Stimulated activated CD8-positive, alpha-beta memory T cell treated with anti-CD3 and anti-CD28 coated beads, Interleukin-4, amount 100 ng/mL, for 24 hours (primary cell): ENCODE results near the gene CDKL5.

Source experiments
- DNase-seq: peaks from one replicate; pipeline ENCODE4 v3.0.0-alpha.2; 2020; ENCODE audit warnings: low read depth

The CDKL5 gene

DNA sequence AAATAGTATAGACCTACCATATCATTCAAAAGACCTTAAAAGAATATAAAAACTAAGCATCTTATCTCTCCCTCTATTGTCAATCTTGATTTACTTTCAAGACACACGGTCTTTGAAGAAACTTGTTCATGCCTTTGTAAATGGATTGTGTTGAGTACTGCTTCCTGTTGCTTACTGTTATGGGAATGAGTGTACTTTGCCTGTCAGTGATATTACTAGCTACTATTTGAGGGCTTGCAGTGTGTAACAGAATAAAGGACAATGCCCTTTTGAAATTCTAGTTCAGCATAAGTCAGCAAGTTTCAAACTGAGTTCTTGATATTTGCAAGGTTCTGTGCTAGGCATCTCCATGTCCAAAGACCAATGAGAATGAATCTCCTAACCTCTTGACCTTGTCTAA lies 36.0 kb downstream of the CDKL5 start:
- DNase-seq, result no peak

DNA sequence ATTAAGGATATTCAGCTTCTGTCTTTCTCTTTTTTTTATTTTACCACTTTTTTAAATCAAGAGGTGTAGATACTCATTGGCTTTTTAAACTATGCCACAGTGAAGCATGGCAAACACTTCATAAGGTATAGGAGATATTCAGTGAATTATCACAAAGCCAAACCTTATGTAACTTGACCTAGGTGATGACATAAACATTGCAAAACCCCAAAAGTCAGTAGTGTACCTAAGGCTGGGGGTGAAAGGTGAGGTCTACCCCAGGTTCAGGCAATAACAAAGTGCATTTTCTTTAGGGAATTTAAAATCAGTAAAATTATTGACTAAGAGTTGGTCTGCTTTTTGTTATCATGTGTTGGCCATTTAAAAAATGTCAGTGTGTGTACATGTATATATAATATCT lies 39.1 kb downstream of the CDKL5 start:
- DNase-seq, result no peak

DNA sequence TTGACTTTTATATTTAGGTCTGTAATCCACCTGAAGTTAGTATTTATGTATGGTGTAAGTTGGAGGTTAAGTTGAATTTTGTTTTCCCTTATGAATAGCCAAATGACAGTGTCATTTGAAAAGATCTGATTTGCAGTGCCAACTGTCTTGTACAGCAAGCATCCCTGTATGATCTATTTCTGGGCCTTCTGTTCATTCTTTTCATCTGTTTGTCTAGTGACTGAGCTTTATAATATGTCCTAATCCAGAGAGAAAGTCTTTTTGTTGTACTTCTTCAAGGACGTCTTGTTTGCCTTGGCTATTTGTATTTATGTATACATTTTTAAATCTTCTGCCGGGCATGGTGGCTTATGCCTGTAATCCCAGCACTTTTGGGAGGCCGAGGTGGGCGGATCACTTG lies 39.6 kb downstream of the CDKL5 start:
- DNase-seq, result no peak

DNA sequence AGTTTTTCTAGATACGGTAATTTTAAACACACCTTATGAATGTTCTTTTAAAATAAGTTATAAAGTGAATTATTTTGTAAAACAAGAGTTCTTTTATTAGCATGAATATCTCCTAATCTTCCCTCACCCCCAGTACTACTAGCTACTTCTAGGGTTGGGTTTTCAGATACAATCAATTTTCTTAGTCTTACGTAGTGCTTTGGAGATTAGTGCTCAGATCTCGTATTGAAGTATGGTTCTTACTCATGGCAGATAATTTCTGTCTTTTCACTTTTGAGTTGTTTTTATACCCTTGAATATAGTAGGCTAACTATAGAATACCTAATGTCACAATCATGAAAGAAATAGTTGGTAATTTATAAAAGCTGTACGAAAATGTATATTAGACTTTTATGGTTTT lies 43.2 kb downstream of the CDKL5 start:
- no peak for DNase-seq

DNA sequence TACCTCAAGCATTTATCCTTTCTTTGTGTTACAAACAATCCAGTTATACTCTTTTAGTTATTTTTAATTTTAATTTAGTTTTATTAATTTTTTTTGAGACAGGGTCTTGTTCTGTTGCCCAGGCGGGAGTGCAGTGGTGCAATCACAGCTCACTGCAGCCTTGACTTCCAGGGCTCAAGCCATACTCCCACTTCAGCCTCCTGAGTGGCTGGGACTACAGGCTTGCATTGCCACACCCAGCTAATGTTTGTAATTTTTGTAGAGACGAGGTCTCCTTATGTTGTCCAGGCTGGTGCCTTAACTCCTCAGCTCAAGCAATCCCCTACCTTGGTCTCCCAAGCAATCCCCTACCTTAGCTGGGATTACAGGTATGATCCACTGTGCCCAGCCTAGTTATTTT lies 45.9 kb downstream of the CDKL5 start:
- DNase-seq, result no peak

DNA sequence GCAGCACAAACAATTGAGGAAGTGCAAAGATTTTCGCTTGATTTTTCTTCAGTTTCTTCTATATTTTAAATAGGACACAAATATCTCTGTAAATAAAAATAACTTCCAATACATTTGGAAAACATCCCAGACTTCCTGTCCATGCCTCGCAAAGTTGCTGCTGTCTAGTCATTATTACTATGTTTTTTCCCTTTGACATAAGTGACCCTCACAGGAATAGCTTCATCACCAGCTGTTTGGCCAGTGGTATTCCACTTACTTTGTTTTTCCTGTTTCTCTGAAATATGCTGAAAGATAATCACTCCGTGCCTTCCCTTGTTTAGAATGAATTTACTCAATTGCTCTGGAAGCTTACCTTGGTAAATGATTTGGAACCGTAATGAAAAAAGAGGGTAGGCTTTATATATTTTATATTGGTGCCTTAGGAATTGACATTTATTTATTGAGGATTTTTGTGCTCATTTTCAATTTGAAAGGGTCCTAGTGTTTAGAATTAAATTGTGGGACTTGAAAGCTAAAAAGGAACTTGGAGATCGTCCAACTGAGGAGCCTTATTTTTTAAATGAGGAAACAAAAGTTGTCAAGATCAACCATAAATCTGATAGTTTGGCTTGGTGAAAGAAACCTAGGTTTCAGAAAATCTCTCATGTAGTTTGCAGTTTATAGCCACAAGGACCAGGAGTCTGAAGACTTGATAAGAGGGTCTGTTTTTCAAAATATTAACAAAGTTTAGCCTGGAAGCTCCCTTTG lies 65.6 kb downstream of the CDKL5 start:
- DNase-seq, result no peak

DNA sequence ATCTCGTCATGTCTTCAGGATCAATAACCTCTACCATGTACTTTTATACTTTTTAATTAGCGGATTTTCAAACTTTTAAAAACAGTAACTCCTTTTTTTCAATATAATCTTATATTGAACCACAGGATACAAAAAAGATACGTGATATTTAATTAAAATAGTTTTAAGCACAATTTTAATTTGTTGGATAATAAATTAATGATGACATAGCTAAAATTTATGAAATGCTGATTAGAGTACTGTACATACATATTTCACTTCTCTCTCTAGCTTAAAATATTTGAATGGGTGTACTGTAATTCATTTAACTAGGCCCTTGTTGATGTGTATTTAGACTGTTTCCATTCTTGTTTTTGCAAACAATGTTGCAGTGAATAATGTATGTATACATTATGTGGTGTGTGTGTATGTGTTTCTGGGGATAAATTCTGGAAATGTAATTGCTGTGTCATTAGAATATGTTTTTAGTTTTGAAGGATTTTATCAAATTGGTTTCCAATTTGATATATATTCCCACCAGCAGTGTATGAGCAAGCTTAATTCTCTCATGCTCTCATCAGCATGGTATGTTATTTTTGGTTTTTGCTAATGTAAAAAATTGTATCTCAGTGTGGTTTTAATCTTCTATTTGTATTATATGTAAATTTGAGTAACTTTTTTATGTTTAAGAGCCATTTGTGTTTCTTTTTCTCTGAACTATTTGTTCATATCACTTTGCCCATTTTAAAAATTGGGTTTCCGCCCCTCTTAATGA lies 66.4 kb downstream of the CDKL5 start:
- DNase-seq, result no peak

DNA sequence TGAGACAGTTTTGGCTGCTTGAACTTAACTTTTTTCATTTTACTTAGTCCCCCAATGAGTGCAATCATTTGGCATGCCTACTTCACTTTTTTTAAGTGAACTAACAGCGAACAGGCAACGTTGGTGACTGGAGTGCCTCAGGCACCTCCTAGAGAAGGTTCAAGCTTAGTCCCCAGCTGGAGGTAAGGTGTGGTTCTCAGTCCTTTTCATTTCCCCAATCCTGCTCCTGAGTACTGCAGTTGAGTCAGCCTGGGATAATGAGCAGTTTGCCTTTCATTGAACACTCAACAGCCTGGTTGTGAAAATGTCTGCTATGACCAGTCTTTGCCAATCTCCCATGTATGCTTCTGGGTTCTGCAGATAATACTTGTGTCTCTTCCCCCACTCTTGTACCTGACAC lies 109.5 kb downstream of the CDKL5 start:
- no peak for DNase-seq

DNA sequence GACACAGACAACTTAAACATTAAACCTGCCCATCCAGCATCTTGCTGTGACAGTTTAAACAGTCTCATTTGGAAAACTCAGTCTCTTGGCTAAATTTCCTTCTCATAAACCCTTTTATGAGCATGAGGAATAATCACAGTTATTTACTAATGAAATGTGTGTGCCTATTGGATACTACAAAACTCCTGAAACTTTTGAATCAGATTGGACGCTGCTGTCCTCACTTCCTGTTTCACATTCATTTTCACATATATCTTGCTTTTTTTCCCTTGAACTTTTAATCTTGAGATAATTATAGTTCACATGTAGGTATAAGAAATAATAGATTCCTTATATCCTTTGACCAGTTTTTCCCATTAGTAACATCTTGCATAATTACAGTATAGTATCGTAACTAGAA lies 111.7 kb downstream of the CDKL5 start:
- DNase-seq, result no peak

DNA sequence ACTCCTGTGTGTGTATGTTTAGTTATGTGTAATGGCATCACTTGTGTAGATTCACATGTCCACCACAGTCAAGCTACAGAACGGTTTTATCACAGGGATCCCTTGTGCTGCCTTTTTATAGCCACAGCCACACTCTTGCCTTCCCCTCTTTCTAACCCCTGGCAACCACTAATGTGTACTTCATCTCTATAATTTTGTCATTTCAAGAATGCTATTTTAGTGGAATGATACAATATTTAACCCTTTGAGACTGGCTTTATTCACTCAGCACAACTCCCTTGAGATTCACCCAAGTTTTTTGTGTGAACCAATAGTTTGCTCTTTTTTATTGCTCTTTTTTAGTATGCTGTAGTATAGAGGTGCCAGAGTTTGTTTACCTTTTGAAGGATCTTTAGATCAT lies 112.1 kb downstream of the CDKL5 start:
- no peak for DNase-seq

DNA sequence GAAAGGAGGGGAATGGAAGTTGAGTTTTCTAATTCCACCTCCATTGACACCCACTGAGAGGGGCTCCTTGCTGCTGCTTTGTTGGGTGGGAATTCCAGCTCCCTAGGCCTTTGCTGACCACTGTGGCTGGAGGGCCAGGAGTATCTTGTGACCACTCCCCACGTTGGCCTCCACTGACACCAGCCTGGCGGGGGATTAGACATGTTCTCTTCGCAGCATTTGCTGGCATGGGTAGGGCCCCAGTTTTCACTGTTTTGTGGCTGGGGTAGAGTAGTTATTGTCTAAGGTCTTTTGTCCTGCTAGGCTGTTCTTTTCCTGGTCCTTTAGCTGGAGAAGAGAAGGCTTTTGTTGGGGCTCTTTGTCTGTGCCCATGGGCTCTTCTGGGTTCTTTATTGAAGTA lies 116.7 kb downstream of the CDKL5 start:
- DNase-seq, result no peak

DNA sequence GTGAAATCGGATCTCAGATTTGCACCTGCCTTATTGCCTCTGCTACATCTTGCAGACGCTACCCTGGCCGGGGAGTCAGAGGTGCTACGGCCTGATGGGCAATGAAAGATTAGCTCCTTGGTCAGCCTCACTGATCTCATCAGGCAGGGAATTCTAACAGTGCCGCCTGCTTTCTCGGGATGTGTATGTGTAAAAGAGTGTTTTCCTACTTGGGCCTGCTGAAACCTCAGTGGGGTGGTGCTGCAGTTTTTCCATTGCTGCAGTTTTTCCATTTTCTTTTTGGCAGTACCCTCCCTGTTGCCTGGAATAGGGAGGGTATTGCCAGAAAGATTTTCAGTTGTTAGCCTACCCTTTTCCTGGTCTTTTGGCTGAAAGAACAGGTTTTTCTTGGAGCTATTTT lies 117.5 kb downstream of the CDKL5 start:
- no peak for DNase-seq

DNA sequence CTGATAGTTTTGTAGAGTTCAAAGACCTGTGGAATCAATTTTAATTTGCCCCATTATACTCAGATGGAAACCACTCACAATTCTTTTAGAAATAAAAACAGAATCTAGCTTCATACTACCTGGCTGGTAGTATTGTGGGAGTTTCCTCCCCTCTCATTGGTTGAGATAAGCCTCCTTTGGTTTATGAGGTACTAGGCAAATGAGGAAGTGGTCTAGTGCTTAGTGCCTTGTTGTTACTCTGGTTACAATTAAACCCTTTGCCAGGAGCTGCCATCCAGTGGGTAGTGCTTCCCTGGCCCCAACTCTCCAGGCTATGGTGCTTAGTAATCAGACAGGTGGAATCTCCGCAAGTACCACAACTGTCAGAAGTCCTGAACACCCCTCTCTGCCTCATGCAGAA lies 118.3 kb downstream of the CDKL5 start:
- DNase-seq, result no peak

DNA sequence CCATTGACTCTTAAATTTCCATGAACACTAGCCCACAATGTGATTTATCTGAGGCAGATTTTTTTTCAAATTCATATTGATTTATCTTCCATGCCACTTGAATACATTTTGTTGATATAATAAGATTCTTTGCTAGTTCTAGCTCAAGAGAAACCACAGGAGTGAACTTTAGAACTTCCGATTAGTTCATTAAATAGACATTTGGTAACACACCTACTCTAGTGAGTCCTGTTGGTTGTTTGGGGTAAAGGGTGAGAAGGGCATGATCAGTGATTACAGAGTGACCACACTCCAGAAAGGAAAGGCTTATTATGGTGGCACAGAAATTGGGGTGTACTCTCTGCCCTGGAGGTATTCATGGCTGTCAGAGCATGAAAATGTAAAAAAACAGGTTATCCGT lies 120.4 kb downstream of the CDKL5 start:
- no peak for DNase-seq

DNA sequence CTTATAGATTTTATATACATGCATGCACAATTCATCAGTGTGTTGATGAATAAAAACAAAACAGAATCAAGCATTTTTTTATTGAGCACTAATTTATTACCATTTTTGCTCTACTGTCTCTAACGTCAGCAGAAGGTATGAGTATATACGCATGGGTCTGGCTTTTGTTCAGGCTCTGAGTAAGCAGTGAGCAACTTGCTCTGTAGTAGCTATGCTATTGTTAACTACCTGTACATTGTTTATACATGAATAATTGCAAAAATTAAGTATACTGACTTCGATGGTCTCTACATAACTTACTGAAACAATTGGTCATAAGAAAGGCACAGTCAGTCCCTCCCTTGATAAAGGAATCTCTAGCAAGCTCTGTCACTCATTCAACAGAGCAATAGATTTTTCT lies 123.6 kb downstream of the CDKL5 start:
- no peak for DNase-seq

DNA sequence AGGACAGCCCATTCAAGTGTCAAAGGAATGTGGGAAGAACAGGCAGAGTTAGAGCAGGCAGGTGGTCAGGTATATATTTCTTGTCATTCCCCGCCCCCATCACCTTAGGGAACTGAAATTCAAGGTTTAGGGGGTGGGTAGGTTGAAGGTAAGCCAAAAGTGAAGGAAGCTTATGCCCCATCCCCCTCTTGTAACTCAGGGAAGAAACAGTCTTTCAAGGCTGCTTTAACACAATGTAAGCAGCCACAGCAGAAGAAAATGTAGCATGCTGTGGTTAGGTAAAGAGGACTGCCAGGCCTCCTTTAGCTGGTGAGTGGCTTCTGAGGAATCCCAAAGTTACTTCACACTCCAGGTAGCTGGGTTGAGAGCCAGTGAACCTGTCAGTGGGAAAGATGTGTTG lies 124.2 kb downstream of the CDKL5 start:
- DNase-seq, result no peak

DNA sequence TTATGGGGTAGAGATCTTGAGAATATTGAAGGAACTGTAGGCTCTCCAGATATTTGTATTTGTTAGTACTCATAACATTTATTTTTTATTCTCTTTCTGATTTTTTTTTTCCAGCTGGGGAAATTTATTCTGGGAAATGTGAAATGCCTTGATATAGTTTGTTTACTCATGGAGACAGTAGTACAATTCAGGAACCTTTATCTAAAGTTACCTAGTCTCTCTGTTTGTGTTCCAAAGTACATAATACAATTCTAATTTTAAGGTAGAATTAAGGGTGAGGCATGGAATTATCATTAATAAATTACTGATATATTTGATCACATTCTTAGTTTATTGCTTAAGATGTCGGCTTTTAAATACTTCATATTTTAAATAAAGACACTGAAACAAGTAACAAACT lies 132.5 kb downstream of the CDKL5 start:
- DNase-seq, result no peak

DNA sequence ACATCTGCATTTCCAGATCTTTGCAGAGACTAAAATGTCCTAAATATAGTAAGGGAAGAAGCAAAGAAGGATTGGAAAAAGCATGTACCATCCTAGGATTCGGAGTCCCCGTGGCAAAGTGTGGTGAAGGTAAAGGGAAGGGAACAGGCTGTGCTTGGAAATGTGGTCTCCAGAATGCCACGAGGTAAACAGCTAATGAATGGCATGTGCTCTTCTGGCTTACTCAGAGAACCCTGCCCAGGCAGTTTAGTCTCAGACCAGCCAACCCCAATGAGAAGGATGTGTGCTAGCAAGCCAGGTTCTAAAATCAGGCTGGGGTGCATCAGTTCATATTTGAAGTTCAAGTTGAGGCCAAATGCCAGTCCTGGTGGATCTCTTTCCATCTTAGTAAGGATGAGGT lies 133.4 kb downstream of the CDKL5 start:
- DNase-seq, result no peak

DNA sequence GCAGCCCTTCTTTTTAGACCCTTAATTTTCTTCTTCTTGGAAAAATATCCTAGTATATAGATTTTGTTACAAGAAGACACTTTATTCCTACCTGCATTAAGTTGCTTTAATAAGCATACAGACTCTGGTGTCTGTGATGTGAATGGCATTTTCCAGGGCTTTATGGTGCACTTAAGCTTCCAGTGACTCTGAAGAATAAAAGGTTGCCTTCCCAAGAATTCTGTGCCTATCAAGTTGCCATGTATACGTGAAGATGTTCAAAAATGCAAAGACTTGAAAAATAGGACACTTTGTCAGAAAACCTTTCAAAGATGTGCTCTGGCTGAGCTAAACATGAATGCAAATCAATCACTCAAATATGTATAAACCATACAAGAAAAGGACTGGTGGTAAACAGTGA lies 135.6 kb downstream of the CDKL5 start:
- no peak for DNase-seq

DNA sequence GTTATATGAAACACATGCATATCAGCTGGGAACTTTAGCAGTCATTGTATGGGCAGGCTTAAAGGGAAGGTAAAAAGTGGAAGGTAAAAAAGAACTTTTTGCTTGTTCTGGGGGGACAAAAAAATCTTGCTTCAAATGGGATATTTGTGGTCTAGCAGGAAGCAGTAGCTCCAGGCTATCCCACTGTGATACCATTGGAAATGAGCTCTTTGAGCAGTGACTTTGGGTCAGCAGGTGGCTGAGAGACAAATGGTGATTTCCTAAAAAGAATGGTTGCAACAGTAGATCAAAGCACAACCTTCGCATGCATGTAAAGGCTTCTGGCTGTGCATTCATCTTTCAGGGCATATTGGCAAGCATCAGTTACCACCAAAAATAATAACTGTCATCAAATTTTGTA lies 140.3 kb downstream of the CDKL5 start:
- DNase-seq, result no peak

DNA sequence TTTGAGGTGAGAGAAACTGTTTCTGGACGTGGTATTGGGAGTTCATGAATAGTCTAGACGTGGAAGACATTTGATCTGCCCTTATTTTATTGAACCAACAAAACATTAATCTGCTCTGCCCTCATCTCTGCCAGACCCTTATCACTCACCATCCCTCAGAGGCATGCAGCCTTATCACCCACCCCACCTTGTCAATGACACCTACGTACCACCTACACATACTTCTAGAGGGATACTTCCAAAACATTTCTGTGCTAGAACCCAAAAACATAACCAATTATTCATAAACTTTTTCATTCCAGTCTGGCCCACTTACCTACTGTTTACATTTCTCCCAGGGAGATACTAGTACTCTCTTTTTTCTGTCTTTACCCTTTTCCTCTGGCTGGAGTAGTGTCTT lies 141.3 kb downstream of the CDKL5 start:
- no peak for DNase-seq

DNA sequence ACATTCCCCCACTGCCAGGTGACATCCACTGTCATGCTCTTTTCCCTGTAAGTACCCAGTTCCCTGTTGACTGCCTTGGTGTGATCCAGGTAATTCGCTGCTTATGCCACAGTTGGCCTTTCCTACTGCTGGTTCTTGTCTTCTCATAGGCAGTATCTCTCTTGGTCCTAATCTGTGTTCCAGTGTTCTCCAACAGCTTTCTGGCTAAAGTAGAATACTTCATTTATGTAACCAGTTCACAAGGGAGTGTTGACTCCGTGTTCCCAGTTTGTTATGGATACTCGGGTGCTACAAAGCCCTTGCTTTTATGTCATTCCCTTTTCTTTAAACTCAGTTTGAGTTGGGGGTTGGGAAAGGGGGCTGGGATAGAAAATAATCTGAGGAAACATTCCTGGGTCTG lies 148.1 kb downstream of the CDKL5 start:
- no peak for DNase-seq

DNA sequence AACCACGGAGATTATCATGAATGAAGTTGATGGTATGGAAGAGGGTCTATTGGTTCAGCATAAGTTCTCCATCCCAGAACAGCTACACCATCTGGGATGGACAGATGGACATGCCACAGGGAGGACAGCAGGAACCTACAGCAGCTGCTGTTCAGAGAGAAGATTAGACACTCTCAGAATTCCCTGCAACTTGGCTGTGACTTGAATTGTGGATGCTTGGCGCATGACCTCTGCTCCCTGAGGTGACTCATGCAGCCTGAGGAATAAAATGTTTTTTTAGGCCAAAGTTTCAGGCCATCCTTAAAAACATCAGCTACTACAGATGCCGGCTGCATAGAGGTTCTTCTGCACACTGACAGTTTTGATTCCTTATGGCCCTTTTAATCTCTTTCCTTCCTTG lies 149.2 kb downstream of the CDKL5 start:
- DNase-seq, result no peak

DNA sequence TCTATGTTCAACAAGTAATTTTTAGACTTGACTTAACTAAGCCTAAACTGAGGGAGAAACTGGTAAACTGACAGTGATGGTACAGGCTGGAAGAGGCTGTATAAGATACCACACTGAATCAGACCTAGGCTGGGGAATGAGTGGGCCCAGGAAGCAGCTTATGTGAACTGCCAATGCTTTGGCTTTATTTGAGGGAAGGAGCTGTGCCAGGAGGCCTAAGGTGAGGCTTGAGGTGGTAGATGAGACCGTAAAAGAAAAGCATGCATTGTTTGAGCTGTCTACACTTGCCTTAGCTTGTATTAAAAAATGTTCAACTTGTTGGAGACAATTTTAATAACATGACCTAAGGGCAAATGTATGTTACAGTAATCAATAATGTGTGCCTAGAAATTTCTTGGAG lies 150.3 kb downstream of the CDKL5 start:
- DNase-seq, result no peak
